Heart right ventricle (tissue), 16 donors: ENCODE data around the gene KLHL34. TPM values are rescaled to one million over a fixed set of nuclear protein-coding genes. Genes with fewer than 3 reads are reported as not detected.

Source experiments
- ATAC-seq, 8 donors: fragments of 200-7000 bp; cut with Tn5 transposase; one replicate each; pipeline ENCODE4 v1.9.1; 2020; ENCODE audit warnings: mild to moderate bottlenecking in 8 of 8, moderate library complexity in 8 of 8, moderate number of reproducible peaks in 1 of 8
- DNase-seq, 2 donors: peaks; one replicate each; pipeline ENCODE4 v3.0.0-alpha.2; 2020
- H3K27ac ChIP-seq, 10 donors: fragments of 200-600 bp; sonication (generic) in 2 of 10; one replicate each; pipeline versions ENCODE4 v1.5.0 to v1.8.0; 2020 to 2022; ENCODE audit warnings: mild to moderate bottlenecking in 3 of 10
- H3K27me3 ChIP-seq, 7 donors: fragments of 200-600 bp; one replicate each; pipeline ENCODE4 v1.8.0; 2021 to 2022; ENCODE audit warnings: mild to moderate bottlenecking in 2 of 7
- H3K36me3 ChIP-seq, 9 donors: fragments of 200-600 bp; sonication (generic) in 1 of 9; one replicate each; pipeline versions ENCODE4 v1.5.0 to v1.8.0; 2020 to 2022; ENCODE audit warnings: mild to moderate bottlenecking in 2 of 9
- H3K4me1 ChIP-seq, 9 donors: fragments of 200-600 bp; sonication (generic) in 1 of 9; one replicate each; pipeline versions ENCODE4 v1.5.0 to v1.8.0; 2020 to 2022; ENCODE audit warnings: mild to moderate bottlenecking in 4 of 9
- H3K4me3 ChIP-seq, 10 donors: fragments of 200-600 bp; sonication (generic) in 2 of 10; one replicate each; pipeline versions ENCODE4 v1.5.0 to v1.8.0; 2020 to 2022; ENCODE audit warnings: mild to moderate bottlenecking in 7 of 10, moderate library complexity in 2 of 10
- H3K9me3 ChIP-seq, 11 donors: fragments of 200-600 bp in 10 of 11; sonication (generic) in 2 of 11; one replicate each; pipeline versions ENCODE4 v1.5.0 to v1.8.0; 2013 to 2022; ENCODE audit warnings: mild to moderate bottlenecking in 2 of 11, control low read depth in 1 of 11, moderate library complexity in 1 of 11
- WGBS, 2 donors: extraction: QIAGEN DNeasy Blood & Tissue Kit; methylation state at CpG; one replicate each; pipeline ENCODE4 v1.1.7; 2013; ENCODE audit warnings: inconsistent platforms in 1 of 2; 5-methylcytosine and 5-hydroxymethylcytosine counted together
- intact Hi-C, 10 donors: fragments of 100-400 bp; cut with DNase I; formaldehyde crosslinking; loops; one replicate each; pipeline versions ENCODE4 v1.11.1 to v1.14.2; 2022
- long read RNA-seq, 3 donors: library from polyadenylated mRNA; unstranded; transcript quantifications; one replicate each; pipeline ENCODE4 v2.0.0, GENCODE V29; 2020 to 2021
- polyA plus RNA-seq, 2 donors: library from polyadenylated mRNA; stranded (reverse); fragments of 200-250 nt; gene quantifications; one replicate each; pipeline ENCODE4 v1.2.3, GENCODE V29; 2013
- total RNA-seq, 10 donors: library from RNA; stranded (reverse); fragmentation: NEBNext Ultra II Directional in 3 of 10; extraction: Animal tissue kit (Norgen Biotek cat#: 25700) in 3 of 10; gene quantifications; one replicate each; pipeline versions ENCODE4 v1.2.1 to v1.2.4, GENCODE V29; 2021 to 2023
- TF ChIP-seq, protein P1 (sequence below), 9 donors: fragments of 200-600 bp; sonication (generic) in 2 of 9; IDR thresholded peaks; one replicate each; pipeline versions ENCODE4 v1.5.0 to v1.8.0; 2021 to 2022; ENCODE audit warnings: antibody characterized with exemption in 9 of 9, mild to moderate bottlenecking in 5 of 9, moderate library complexity in 1 of 9
- donor health status: Arrhythmogenic right ventricular cardiomyopathy.
- donor health status: ischemic (EF 13 %, LVEDD 7.1; RV severe dilation, severe dysfunction).
- donor health status: healthy with polysubstance abuse.
- donor health status: DM: no; HTN: yes; CAD: no.
- donor health status: DM: no; HTN: no; CAD: no.
- donor health status: ischemic (EF 25% LVEDD 6.9; RV normal size, moderate dysfunction).
- donor health status: ischemic (EF 25% LVEDD 5.7; RV mildly dilated, moderate dysfunction).
- donor health status: healthy.
- donor health status: DM: yes; HTN: yes; CAD: no.
- donor health status: Ischemic cardiomyopathy.
- donor health status: ischemic (EF 35%, LVEDD 5.7; RV mildly dilated, moderate dysfunction).
- donor health status: nonischemic (EF 11% LVEDD 7.7; RV severe dilation, severe dysfunction).
- donor health status: DM: yes; HTN: yes; CAD: no.
- donor health status: PGD.
- donor health status: ischemic (EF 29% LVEDD 5.4; RV normal size, mild dysfunction).
- donor health status: nonischemic (EF 23%, LVEDD 6.1; RV moderate dilation, normal function).

KLHL34 gene
- total RNA-seq (10 to 100 TPM in 4 of 10 donors, 1 to 10 TPM in 6; 2.3 to 17.5 (median 7.4) TPM), polyA plus RNA-seq (1 to 10 TPM; 1.1 to 1.8 TPM)
- long read RNA-seq, donor 1, transcript KLHL34-201 (1 exons, 3,641 nt): major isoform, 8 of 8 reads
- long read RNA-seq, donor 1, partial matches to known transcripts: 0 of 8 reads
- long read RNA-seq, donor 1, other reads (novel, unspliced or antisense): 0 of 8 reads
- long read RNA-seq, donor 2, transcript KLHL34-201 (1 exons, 3,641 nt): major isoform, 13 of 13 reads
- long read RNA-seq, donor 2, partial matches to known transcripts: 0 of 13 reads
- long read RNA-seq, donor 2, other reads (novel, unspliced or antisense): 0 of 13 reads
- long read RNA-seq, donor 3, transcript KLHL34-201 (1 exons, 3,641 nt): major isoform, 11 of 11 reads
- long read RNA-seq, donor 3, partial matches to known transcripts: 0 of 11 reads
- long read RNA-seq, donor 3, other reads (novel, unspliced or antisense): 0 of 11 reads

- Histone ChIP-seq H3K9me3 (peaks cover 0 to 6% (median 0%) of the 10 kb centered on the region in 11 donors), H3K36me3 (no peaks in the 10 kb centered on the region), H3K4me3 (peak within 1 kb of the TSS in 9 of 10 donors; percentile 24 to 54 (median 49)), H3K27me3 (peaks cover 0 to 67% (median 7%) of the 10 kb centered on the region in 7 donors), H3K4me1 (peaks cover 0 to 3% (median 0%) of the 10 kb centered on the region in 9 donors), H3K27ac (peak within 1 kb of the TSS in 8 of 10 donors; percentile 47 to 83 (median 78))
- intact Hi-C loops: no loop called here
- TF ChIP-seq, protein P1, sequence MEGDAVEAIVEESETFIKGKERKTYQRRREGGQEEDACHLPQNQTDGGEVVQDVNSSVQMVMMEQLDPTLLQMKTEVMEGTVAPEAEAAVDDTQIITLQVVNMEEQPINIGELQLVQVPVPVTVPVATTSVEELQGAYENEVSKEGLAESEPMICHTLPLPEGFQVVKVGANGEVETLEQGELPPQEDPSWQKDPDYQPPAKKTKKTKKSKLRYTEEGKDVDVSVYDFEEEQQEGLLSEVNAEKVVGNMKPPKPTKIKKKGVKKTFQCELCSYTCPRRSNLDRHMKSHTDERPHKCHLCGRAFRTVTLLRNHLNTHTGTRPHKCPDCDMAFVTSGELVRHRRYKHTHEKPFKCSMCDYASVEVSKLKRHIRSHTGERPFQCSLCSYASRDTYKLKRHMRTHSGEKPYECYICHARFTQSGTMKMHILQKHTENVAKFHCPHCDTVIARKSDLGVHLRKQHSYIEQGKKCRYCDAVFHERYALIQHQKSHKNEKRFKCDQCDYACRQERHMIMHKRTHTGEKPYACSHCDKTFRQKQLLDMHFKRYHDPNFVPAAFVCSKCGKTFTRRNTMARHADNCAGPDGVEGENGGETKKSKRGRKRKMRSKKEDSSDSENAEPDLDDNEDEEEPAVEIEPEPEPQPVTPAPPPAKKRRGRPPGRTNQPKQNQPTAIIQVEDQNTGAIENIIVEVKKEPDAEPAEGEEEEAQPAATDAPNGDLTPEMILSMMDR (IDR thresholded peaks at IDR 0.05): no peak
- 2 to 3% methylated on average over 37 to 56 of the region's 60 CpGs for WGBS, 2 donors
- peak; percentile 64 to 95 (median 85) for ATAC-seq
- peak in 1 of 2 donors; percentile 11 for DNase-seq
Measured at GRCh38 chrX:21658152-21658737, at the start of gene KLHL34. TSS of gene KLHL34 (minus strand) at chrX:21658330. CDS start at chrX:21657788, 542 bp downstream.

DNA sequence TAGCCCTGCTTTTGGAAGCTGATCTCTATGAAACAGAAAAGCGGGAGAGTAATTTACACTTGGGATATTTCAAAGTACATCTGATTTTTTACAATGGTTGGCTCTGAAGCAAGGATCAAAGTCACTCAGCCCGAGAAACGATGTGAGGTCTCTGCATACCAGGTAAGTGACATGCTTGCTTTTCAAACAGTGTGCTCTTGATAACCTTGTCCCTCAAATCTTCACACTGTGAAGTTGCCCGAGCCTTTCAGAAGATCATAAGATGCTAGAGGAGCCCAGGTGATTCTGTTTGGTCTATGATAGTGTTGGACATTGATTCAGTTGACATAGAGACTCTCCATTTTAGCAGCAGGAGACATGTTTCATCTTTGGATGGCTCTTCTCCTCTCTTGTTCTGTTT, 47.1 kb upstream of the KLHL34 start:
- no peaks in the 10 kb centered on the region for H3K27me3 ChIP-seq
- H3K9me3 ChIP-seq: no peaks in the 10 kb centered on the region
- TF ChIP-seq, protein P1 (IDR thresholded peaks at IDR 0.05): no peak
- DNase-seq: no peak
- intact Hi-C loops: no loop called here
- peaks cover 0 to under 1% (median 0%) of the 10 kb centered on the region in 9 donors for H3K4me1 ChIP-seq
- WGBS, 2 donors: 72 to 81% methylated on average over 4 of the region's 4 CpGs
- H3K4me3 ChIP-seq: no peak overlapping the region
- no peak for ATAC-seq
- no peak overlapping the region for H3K27ac ChIP-seq
- peaks cover 0 to 5% (median 0%) of the 10 kb centered on the region in 9 donors for H3K36me3 ChIP-seq

DNA sequence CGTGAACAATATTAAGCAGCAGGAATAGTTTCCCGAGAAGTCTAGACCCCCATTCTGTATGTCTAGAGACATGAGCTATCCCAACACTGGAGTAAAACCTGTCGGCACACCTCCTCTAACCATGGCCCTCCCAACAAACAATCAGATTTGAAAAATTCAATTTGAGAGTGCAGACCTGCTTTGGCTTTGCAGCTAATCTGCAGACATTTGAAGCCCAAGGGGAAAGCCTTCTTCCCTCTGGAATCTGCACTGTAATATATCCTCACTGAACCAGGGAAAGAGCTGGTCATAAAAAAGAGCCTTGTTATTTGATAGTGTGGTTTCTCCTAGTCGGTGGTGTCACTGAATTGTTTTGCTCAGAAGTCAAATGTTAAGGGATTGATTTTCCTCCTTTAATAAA, 44.6 kb upstream of the KLHL34 start:
- TF ChIP-seq, protein P1 (IDR thresholded peaks at IDR 0.05): no peak
- WGBS, 2 donors: 80 to 82% methylated on average over 4 of the region's 4 CpGs
- Histone ChIP-seq H3K4me1 (no peaks in the 10 kb centered on the region), H3K27ac (no peak overlapping the region), H3K9me3 (no peaks in the 10 kb centered on the region), H3K27me3 (no peaks in the 10 kb centered on the region), H3K36me3 (peaks cover 0 to 5% (median 0%) of the 10 kb centered on the region in 9 donors), H3K4me3 (no peak overlapping the region)
- no peak for ATAC-seq
- intact Hi-C loops: no loop called here
- no peak for DNase-seq

- Histone ChIP-seq H3K9me3 (no peaks in the 10 kb centered on the region), H3K27ac (no peak overlapping the region), H3K27me3 (no peaks in the 10 kb centered on the region), H3K4me3 (no peak overlapping the region), H3K36me3 (peaks cover 0 to 5% (median 0%) of the 10 kb centered on the region in 9 donors), H3K4me1 (no peaks in the 10 kb centered on the region)
- ATAC-seq (no peak), DNase-seq (no peak)
- TF ChIP-seq, protein P1 (IDR thresholded peaks at IDR 0.05): no peak
- intact Hi-C loops: no loop called here
- WGBS, 2 donors: 72 to 78% methylated on average over 3 of the region's 3 CpGs
Measured at GRCh38 chrX:21700967-21701366, 42.8 kb upstream of the KLHL34 start.
